ENCODE data around the gene PDIA5.
"Not testable (repeated sequence)": the region's sequence is repeated elsewhere in the genome, so short reads cannot be mapped to it uniquely, and the experiment has no call there.

Gene PDIA5

GRCh38 chr3:123150449-123151215 is 83.8 kb downstream of the PDIA5 start:
- Histone ChIP-seq H3K79me2 (ENCODE audit: insufficient read depth, low read depth) (no peaks in the 10 kb centered on the region), H3K4me1 (ENCODE audit: low read depth, poor library complexity, severe bottlenecking) (no peaks in the 10 kb centered on the region), H3K36me3 (ENCODE audit: insufficient read depth) (0 out of 2 replicates have a peak, but pooled peaks cover 4% of the 10 kb centered on the region), H3K4me3 (IDR thresholded peaks at IDR 0.05; ENCODE audit: insufficient read depth, low read depth, low read length) (no peak overlapping the region), H3K4me2 (no peak overlapping the region), H2AFZ (ENCODE audit: low read depth) (no peak overlapping the region), H3K27ac (no peak overlapping the region), H4K20me1 (ENCODE audit: insufficient read depth) (no peaks in the 10 kb centered on the region), H3K9ac (no peak overlapping the region), H3K27me3 (ENCODE audit: insufficient read depth, low read depth) (no peaks in the 10 kb centered on the region)
- TF ChIP-seq, protein P1, sequence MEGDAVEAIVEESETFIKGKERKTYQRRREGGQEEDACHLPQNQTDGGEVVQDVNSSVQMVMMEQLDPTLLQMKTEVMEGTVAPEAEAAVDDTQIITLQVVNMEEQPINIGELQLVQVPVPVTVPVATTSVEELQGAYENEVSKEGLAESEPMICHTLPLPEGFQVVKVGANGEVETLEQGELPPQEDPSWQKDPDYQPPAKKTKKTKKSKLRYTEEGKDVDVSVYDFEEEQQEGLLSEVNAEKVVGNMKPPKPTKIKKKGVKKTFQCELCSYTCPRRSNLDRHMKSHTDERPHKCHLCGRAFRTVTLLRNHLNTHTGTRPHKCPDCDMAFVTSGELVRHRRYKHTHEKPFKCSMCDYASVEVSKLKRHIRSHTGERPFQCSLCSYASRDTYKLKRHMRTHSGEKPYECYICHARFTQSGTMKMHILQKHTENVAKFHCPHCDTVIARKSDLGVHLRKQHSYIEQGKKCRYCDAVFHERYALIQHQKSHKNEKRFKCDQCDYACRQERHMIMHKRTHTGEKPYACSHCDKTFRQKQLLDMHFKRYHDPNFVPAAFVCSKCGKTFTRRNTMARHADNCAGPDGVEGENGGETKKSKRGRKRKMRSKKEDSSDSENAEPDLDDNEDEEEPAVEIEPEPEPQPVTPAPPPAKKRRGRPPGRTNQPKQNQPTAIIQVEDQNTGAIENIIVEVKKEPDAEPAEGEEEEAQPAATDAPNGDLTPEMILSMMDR (conservative IDR thresholded peaks at IDR 0.05; ENCODE audit: low read depth, low read length) = no peak

- no peak overlapping the region for H3K4me3 ChIP-seq (IDR thresholded peaks at IDR 0.05; ENCODE audit: insufficient read depth, low read depth, low read length)
- no peaks in the 10 kb centered on the region for H3K27me3 ChIP-seq (ENCODE audit: insufficient read depth, low read depth)
- H3K4me1 ChIP-seq (ENCODE audit: low read depth, poor library complexity, severe bottlenecking) = no peaks in the 10 kb centered on the region
- TF ChIP-seq, protein P1 (conservative IDR thresholded peaks at IDR 0.05; ENCODE audit: low read depth, low read length) = no peak
- H3K36me3 ChIP-seq (ENCODE audit: insufficient read depth) = 0 out of 2 replicates have a peak, but pooled peaks cover under 1% of the 10 kb centered on the region
- H3K9ac ChIP-seq = no peak overlapping the region
- H3K4me2 ChIP-seq = no peak overlapping the region
- H3K27ac ChIP-seq = no peak overlapping the region
- H2AFZ ChIP-seq (ENCODE audit: low read depth) = no peak overlapping the region
- H3K79me2 ChIP-seq (ENCODE audit: insufficient read depth, low read depth) = no peaks in the 10 kb centered on the region
- H4K20me1 ChIP-seq (ENCODE audit: insufficient read depth) = no peaks in the 10 kb centered on the region
These were observed 84.5 kb downstream of the PDIA5 start for GRCh38 chr3:123151251-123151705.

DNA sequence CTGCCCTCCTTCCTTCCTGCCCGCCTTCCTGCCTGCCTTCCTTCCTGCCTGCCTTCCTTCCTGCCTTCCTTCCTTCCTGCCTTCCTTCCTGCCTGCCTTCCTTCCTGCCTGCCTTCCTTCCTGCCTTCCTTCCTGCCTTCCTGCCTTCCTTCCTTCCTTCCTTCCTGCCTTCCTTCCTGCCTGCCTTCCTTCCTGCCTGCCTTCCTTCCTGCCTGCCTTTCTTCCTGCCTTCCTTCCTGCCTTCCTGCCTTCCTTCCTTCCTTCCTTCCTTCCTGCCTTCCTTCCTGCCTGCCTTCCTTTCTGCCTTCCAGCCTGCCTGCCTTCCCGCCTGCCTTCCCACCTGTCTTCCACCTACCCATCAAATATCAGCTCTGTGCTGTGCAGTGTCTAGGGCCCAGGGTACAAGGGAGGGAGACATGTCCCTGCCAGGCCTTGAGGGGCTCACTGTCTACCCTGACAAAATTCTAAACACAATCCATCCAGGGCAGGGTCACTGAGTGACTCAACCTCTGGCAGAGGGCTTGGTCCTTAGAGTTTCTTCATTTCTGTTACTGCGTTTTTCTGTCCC is 85.1 kb downstream of the PDIA5 start:
- not testable (repeated sequence) for H4K20me1 ChIP-seq (ENCODE audit: insufficient read depth); H3K4me3 ChIP-seq (IDR thresholded peaks at IDR 0.05; ENCODE audit: insufficient read depth, low read depth, low read length); H3K36me3 ChIP-seq (ENCODE audit: insufficient read depth); H3K4me2 ChIP-seq; H2AFZ ChIP-seq (ENCODE audit: low read depth); H3K27me3 ChIP-seq (ENCODE audit: insufficient read depth, low read depth); H3K4me1 ChIP-seq (ENCODE audit: low read depth, poor library complexity, severe bottlenecking); H3K27ac ChIP-seq; H3K9ac ChIP-seq; H3K79me2 ChIP-seq (ENCODE audit: insufficient read depth, low read depth)

GRCh38 chr3:123152687-123153086 is 85.9 kb downstream of the PDIA5 start:
- H4K20me1 ChIP-seq (ENCODE audit: insufficient read depth) = no peaks in the 10 kb centered on the region
- H3K27me3 ChIP-seq (ENCODE audit: insufficient read depth, low read depth) = no peaks in the 10 kb centered on the region
- no peak overlapping the region for H3K9ac ChIP-seq
- no peak overlapping the region for H3K4me2 ChIP-seq
- H3K27ac ChIP-seq = no peak overlapping the region
- H3K36me3 ChIP-seq (ENCODE audit: insufficient read depth) = no peaks in the 10 kb centered on the region
- TF ChIP-seq, protein P1 (conservative IDR thresholded peaks at IDR 0.05; ENCODE audit: low read depth, low read length) = no peak
- no peak overlapping the region for H3K4me3 ChIP-seq (IDR thresholded peaks at IDR 0.05; ENCODE audit: insufficient read depth, low read depth, low read length)
- no peaks in the 10 kb centered on the region for H3K79me2 ChIP-seq (ENCODE audit: insufficient read depth, low read depth)
- no peak overlapping the region for H2AFZ ChIP-seq (ENCODE audit: low read depth)
- H3K4me1 ChIP-seq (ENCODE audit: low read depth, poor library complexity, severe bottlenecking) = no peaks in the 10 kb centered on the region

All from KMS-11 (cell line).